Measurements from ENCODE around the gene CD200R1L.

Gene CD200R1L

DNA sequence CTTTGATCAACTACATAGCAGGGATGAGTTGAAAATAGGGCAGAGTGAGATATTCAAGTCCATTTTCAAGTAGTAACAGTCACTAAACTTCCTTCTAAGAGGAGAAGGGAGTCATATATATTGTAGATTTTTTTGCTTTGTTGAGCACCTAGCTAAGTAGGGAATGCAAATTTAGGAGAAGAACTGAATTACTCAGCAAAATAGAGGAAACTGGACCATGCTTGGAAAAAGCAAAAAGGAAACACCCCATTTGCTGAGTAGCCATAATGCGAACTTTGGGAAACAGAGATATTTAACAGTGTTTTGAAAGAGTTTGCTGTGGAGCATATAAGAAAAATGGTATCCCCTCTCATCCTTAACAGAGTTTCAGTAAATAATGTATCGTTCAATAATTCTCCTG, 54.9 kb downstream of the CD200R1L start:
- no peak for DNase-seq (ENCODE audit: low read depth)

DNA sequence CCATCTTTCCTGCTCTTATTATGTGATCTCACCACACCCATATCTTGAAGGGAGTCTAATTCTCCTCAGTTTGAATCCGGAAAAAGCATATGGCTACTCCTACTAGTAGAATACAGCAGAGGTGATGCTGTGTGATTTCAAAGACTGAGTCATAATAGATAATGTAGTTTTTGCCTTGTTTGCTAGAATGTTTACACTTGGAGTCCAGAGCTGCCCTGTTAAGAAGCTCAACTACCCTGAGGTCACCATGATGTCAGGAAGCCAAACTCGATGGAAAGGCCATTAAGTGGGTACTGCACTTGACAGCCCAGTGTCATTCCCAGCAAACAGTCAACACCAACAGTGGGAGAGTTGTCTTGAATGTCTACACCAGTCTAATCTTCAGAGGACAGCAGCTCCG, 56.9 kb downstream of the CD200R1L start:
- no peak for DNase-seq (ENCODE audit: low read depth)

GRCh38 chr3:112786881-112787579, 59.6 kb downstream of the CD200R1L start:
- no peak for DNase-seq (ENCODE audit: low read depth)

DNA sequence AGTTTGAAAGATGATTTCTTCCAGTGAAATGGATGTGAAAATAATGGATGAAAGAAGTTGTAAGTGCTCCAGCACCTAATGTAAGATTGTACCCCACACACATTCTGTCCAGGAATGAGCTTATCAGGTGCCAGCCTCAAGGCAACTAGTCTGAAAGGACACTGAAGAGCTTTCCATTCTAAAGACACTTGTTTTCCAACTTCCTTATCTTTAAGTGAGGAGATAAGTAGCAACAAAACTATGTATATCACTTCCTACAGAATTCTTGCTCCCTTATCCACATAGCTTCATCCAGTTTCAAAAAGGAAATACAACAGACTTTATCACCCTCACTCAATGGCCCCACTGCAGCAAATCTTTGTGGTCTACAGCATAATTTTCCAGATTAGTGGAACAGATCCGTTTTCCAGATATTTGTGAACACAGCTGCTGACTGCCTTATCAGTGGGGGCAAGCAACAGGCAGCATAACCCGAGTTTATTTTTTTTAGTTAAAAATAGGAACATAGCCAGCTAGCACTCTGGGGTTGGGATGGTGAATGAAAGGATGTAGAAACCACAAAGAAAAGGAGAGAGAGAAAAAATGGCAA, 60.6 kb downstream of the CD200R1L start:
- no peak for DNase-seq (ENCODE audit: low read depth)

DNA sequence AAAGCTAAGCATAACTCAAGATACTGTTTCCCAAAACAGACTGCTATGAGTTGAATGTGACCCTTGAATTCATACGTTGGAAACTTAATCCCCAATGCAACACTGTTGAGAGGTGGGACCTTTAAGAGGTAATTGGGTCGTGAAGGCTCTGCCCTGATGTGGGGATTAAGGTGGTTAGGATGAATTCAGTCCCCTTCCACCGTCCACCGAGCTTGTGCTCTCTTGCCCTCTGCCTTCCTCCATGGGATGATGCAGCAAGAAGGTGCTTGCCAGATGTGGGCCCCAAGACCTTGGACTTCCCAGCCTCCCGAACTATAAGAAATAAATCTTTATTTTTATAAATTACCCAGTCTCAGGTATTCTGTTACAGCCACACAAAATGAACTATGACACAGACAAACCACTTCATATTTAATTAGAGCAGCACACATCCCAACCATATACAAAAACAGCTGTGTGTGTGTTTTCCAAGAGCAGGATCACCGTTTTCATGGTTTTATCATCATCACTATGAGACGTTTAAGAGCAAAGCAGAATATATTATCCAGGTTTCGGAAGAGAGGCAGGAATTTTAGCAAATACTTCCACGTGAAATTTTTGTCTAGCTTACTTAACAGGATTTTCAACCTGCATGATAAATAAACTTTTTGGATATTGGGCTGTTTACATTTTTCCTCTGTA, 61.2 kb downstream of the CD200R1L start:
- DNase-seq (ENCODE audit: low read depth): no peak

DNA sequence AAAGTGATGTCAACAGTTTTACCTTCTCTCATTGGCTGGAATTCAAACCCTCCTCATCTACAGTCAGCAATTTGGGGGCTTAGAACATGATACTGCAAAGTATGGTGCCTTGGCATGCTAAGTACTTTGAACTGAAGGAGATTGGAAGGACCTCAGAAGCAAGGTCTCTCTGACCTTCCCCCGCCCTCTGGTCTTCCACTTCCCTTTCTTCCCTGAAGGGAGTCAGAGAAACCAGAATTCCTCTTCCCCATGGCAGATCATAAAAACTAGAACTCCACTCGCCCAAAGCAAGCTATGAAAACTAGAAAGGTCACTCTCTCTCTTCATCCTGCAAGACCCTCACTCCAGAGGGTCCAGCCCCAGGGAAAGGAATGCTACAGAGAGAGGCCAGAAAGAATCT, 64.2 kb downstream of the CD200R1L start:
- DNase-seq (ENCODE audit: low read depth): no peak

GRCh38 chr3:112781599-112781998, 65.1 kb downstream of the CD200R1L start:
- DNase-seq (ENCODE audit: low read depth): no peak

- DNase-seq (ENCODE audit: low read depth): no peak
Observed at GRCh38 chr3:112779558-112780480, 66.8 kb downstream of the CD200R1L start.

DNA sequence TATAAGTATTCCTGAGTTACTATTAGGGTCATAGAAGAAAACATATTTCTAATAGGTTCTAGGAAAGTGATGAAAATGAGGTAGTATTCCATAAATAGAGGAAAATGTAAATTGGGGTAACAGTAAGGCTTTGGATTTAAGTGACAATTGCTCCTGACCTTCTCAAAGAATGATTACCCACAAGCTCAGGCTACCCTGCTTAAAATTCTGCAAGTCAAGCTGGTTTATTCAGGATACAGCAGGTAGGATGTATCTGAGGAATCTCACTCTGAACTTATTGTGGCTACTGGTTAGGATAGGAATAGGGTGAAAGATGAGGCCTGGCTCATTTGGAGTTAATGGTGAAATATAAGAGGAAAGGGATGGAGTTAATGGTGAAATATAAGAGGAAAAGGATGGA, 67.7 kb downstream of the CD200R1L start:
- no peak for DNase-seq (ENCODE audit: low read depth)

DNA sequence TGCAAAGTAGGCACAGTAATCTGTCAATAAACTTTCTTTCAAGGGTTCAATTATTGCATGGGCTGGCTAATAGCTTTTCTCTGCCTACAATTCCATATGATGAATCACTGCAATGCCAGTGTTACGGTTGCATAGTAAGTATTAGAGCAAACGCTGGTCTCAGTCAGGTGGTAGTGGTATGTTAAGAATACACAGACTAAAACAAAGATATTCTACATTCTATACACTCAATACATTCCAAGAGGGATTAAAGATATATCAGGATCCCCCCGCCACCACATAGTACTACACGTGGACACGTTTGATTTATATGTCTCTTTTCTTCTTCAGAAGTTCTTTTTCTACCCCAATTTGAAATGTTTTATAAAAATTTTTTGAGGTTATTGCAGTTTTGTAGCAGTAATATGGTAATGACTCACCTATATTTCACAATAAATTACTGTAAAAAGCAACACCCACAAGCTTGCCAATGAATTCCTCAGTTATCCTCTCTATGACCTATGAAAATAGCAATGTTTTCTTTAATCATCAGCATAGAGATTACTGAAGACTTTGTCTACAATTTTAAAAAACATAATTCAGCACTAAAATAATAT, 68.2 kb downstream of the CD200R1L start:
- DNase-seq (ENCODE audit: low read depth): no peak

GRCh38 chr3:112777811-112778210, 68.9 kb downstream of the CD200R1L start:
- DNase-seq (ENCODE audit: low read depth): no peak

- no peak for DNase-seq (ENCODE audit: low read depth)
Observed at GRCh38 chr3:112776836-112777235, 69.8 kb downstream of the CD200R1L start.

DNA sequence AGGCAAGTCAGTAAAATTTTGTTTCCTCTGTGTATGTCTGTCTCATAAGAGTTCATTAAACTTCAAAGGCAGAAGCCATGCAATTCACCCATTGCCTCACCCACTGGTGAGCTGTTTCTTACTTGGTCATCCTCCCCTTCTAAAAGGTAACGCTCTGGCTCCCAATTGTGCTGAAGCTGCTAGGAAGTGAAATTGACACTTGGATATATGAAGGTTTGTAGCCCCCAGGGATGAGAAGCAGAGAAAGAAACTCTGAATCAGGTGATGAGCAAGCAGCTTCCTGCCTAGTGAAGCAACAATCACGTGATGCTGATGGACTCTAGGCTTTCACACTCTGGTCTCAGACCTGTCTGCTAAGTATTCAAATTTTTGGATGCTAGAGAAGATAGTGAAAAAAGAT, 70.7 kb downstream of the CD200R1L start:
- DNase-seq (ENCODE audit: low read depth): no peak

DNA sequence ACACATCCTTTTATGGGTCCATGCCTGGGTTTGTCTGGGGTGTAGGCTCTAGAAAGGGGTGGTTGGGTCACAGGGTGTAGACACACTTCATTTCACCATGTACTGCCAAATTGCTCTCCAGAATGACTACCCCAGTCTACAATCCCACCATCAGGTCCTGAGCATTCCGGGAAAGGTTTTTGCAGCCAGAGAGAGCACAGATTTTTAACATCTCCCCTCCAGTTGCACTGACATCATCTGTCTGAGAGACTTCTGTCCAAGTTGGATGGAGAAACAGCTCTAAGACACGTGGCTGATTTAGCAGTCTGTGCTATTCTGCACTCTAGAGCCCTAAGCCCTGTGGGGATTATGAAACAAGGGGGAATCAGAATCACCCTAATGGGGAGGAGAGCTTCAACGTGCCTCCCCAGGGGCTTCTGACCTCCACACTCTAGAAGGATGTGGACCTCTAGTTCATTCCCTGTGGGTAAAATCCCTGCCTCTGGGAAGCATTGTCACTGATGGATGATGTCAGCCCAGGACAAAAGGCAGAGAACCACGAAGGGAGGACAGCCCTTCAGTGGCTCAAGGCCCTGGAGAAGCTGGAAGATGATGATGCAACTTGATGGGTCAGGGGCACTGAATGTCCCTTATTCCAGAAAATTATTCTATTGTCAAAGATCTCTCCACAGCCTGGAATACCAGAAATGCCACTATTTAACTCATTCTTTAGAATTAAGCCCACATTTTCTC, 71.5 kb downstream of the CD200R1L start:
- no peak for DNase-seq (ENCODE audit: low read depth)

DNA sequence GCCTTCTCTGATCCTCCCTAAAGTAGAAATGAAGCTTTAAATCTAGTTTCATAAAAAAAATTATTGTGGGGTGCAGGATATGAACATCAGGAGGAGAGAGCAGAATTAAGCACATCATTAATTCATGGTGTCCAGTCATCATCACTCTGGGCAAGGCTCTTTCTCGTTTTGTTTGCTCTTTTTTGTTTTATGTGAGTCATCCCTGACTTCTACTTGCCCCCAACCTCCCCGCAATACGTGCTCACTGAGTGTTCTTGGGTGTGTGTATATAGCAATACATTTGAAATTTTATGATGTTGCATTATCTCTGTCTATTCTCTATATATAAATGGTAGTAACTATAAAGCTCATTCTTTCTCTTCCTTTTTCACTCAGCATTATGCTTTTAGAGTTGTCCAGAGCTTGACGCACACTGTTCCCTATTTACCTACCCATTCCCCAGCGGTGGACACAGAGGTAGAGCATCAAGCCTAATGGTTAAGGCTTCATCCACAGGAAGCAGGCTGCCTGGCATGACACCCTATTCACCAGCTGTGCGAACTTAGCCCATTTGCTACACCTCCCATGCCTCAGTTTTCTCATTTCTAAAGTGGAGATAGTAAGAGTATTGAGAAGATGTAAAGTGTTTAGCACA, 72.3 kb downstream of the CD200R1L start:
- DNase-seq (ENCODE audit: low read depth): no peak

DNA sequence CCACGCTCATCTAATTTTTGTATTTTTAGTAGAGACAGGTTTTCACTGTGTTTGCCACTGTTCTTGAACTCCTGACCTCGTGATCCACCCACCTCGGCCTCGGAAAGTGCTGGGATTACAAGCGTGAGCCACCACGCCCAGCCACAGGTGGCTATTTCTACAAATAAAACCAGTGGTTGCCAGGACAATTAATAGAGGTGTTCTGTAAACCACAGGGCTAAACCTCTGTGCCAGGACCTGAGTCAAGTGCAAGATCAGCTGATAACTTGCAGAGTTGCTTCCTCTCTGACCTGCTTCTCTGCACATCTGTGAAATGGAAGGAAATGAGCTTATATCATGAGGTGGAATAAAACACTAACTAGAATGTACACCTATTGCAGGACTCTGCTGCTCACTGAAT, 72.8 kb downstream of the CD200R1L start:
- DNase-seq (ENCODE audit: low read depth): no peak

- DNase-seq (ENCODE audit: low read depth): no peak
Observed at GRCh38 chr3:112770951-112771350, 75.7 kb downstream of the CD200R1L start.

DNA sequence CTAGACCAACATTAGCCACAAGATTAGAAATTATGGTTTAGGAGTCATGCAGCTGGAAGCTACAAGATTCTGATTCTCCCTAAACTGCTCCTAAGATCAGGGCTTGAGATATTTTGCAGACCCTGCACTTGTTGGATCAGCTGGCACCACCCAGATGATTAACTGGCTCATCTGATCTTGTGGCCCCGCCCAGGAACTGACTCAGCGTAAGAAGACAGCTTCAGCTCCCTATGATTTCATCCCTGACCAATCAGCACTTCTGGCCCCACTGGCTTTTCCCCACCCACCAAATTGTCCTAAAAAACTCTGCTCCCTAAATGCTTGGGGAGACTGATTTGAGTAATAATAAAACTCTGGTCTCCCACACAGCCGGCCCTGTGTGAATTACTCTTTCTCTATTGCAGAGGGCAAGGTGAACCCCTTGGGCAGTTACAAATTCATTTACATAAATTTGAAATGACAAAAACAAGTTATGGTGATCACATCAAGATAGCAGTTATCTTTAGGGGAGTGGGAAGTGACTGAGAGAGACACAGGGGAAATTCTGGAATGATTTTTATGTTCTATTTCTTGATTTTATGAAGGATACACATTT, 76.5 kb downstream of the CD200R1L start:
- DNase-seq (ENCODE audit: low read depth): no peak

GRCh38 chr3:112769286-112769978, 77.2 kb downstream of the CD200R1L start:
- DNase-seq (ENCODE audit: low read depth): no peak

- no peak for DNase-seq (ENCODE audit: low read depth)
Observed at GRCh38 chr3:112767777-112768176, 78.9 kb downstream of the CD200R1L start.

Data from activated T-cell treated with anti-CD3 and anti-CD28 coated beads for 1 hour (primary cell).